ENCODE measurements around the gene NCKAP5.

NCKAP5 gene

GRCh38 chr2:133417415-133417814, 150.8 kb downstream of the NCKAP5 start:
- DNase-seq: no peak

DNA sequence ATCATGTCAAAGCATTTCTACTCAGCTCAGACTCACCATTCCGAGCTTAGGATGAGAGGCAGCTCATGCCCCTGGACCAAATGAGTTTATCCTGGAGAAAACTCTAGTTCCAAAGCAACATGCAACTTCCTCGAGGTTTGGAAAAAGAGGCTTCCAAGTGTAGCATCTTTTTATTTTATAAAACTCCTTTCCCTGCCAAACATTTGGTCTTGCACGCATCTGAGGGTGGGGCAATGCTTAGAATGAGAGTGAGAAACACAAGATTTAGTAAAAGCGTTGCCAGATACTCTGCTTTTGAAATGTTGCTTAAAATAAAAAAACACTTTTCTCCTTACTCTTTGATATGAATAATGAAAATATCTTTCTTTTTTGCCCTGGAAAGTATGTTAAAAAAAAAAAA, 151.5 kb downstream of the NCKAP5 start:
- DNase-seq: no peak

DNA sequence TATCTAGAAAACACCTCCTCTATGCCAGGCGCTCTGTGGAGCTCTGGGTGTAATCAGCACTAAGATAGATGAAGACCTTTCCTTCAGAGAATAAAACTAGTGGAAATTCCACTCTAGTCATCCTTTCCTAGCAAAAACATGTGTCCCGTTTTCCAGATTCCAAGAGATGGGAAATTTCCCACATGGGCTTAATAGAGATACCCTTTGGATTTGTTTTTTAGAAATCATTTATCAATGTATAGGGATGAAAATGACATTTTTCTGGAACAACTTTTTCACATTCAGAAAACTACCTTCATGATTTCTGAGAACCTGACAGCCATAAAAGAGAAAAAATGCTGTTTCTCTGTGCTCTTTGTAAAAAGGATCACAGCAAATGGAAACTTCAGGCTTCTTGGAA, 152.1 kb downstream of the NCKAP5 start:
- no peak for DNase-seq

GRCh38 chr2:133415210-133415876, 152.9 kb downstream of the NCKAP5 start:
- DNase-seq: no peak

- DNase-seq: no peak
Measured at GRCh38 chr2:133414486-133415209, 153.6 kb downstream of the NCKAP5 start.

GRCh38 chr2:133413863-133414262, 154.4 kb downstream of the NCKAP5 start:
- DNase-seq: no peak

GRCh38 chr2:133412694-133413093, 155.6 kb downstream of the NCKAP5 start:
- no peak for DNase-seq

GRCh38 chr2:133411857-133412256, 156.4 kb downstream of the NCKAP5 start:
- no peak for DNase-seq

- DNase-seq: no peak
Measured at GRCh38 chr2:133411101-133411500, 157.2 kb downstream of the NCKAP5 start.

DNA sequence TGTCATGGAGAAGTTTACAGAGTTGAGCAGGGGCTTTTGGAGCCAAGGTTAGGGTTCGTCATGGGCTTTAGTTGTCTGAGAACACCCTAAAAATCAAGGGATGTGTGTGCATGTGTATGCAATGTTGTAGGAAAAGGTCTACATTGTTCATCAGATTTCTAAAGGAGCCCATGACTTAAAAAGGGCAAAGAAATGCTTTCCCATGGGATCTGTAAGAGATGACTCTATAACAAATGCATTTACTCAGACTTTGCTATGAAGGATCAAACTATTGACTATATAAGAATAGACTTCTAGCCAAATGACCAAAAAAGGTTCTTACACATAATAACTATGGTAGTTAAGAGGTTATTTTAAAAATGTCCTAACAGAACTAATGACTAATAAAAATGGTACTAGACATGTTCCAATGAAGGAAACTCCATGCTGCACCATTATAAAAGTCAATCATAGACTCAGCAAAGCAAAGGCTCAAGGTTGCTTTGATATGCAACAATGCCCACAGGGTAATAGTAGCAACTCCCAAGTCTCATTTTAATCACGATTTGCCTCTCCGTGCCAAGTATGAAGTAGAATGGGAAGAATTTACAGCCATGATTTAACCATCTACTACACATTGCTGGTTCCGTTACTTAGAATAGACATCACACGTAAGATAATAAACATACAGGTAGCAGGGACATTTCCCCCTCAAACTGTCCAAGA, 158.5 kb downstream of the NCKAP5 start:
- no peak for DNase-seq

DNA sequence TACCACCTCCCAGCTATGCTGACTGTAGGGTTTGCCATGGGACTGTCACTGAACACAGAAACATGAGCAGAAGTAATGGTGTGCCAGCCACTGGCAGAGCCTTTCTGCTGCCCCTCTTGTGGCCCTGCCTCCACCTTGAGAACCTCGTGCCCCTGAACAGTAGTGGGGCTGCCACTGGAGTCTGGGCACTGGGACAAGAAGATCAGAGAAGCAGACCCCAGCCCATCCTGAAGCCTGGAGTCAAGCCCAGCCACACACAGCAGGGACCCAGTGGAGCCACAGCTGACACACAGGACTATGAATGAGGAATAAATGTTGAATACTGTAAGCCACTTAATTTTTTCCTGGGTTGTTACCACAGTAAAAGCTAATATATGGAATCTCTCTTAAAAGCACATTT, 159.6 kb downstream of the NCKAP5 start:
- no peak for DNase-seq

GRCh38 chr2:133407341-133407740, 160.9 kb downstream of the NCKAP5 start:
- DNase-seq: no peak

- no peak for DNase-seq
Measured at GRCh38 chr2:133405252-133405651, 163.0 kb downstream of the NCKAP5 start.

- DNase-seq: no peak
Measured at GRCh38 chr2:133400411-133400810, 167.9 kb downstream of the NCKAP5 start.

- DNase-seq: no peak
Measured at GRCh38 chr2:133393895-133394294, 174.4 kb downstream of the NCKAP5 start.

GRCh38 chr2:133390156-133390555, 178.1 kb downstream of the NCKAP5 start:
- no peak for DNase-seq

DNA sequence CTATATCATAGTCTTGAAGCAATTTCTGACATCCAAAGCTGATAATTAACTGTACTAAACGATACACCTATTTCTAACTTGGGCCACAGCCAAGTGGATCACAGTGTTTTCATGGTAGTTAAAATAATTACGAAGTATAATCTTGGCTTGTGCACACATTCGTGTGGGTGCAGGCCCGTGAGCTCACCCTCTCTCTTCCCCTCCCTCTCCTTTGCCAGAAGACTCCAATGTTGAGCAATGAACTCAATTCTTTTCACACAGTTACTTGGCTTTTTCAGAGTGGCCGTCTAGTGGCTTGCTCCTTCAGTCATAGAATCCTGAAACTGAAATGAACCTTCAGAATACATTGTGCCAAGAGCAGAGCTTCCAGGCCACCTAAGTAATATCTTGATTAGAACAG, 178.7 kb downstream of the NCKAP5 start:
- no peak for DNase-seq

- DNase-seq: no peak
Measured at GRCh38 chr2:133382566-133382965, 185.7 kb downstream of the NCKAP5 start.

- no peak for DNase-seq
Measured at GRCh38 chr2:133380991-133381390, 187.3 kb downstream of the NCKAP5 start.

DNA sequence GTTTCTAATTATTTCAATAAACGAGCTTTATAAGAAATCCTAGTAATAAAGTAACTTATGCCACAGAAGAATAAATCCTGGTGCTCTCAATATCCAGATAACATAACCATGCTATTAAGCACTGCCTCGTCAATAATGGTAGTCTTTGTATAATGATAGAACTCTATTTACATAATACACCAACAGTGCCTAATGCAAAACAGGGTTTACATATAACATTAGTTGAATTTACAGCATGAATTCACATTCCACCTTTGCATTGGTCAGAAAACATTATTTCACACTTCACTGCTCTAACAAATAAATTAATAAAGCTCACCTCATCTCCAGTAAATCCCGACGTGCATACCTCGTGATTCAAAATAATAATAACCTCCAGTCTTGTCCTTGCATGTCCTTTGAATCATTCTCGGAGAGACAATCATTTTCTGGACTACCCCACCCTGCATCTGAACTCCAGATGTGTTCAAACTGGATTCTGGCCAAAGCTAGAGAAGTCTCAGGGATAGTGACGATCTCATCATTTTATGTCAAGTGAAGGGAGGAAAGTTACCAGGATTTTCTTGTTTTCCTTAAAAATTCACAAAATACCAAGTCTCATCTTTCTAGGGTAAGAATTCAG, 189.2 kb downstream of the NCKAP5 start:
- no peak for DNase-seq

DNA sequence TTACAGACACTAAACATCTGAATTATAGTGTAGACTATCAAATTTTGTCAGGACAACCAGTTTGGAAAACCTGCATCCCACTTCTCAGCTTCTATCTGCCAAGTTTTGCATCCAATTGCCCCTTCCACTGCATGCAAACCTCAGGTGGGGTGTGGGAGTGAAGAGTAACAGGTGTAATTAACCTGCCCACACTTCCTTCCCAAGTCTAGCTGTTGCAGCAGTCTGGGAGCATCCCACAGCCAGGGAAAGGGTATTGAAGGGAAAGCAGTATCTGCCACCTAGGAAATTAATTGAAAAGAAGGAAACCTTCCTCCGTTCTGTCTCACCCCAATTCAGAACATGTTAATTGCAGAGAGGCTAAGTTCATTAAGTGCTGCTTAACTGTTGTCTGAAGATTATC, 189.9 kb downstream of the NCKAP5 start:
- DNase-seq: no peak

- no peak for DNase-seq
Measured at GRCh38 chr2:133377599-133377998, 190.7 kb downstream of the NCKAP5 start.

DNA sequence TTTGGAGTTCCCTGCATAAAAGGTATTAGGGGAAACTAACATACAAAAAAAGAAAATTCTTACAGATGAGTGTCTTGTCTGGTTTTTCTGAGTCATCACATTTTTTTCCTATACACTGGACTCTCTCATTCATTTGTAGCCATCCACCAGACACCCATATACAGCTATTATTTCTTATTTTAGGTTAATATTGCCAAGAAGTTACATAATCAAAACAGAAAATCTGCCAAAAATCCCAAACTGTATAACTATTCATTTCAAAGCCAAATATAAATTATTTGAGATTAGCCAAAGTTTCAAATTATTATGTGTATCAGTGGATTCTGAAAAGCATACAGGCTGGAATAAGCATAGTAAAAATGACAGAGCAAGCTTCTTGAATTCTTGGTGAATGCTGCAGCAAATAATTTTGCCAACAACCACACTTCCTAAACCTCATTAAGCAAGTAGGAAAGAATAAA, 191.2 kb downstream of the NCKAP5 start:
- DNase-seq: no peak

- DNase-seq: no peak
Measured at GRCh38 chr2:133374781-133375180, 193.5 kb downstream of the NCKAP5 start.
